ENCODE data around the gene NANP.
"Not testable (repeated sequence)": the region's sequence is repeated elsewhere in the genome, so short reads cannot be mapped to it uniquely, and the experiment has no call there.

Gene NANP

GRCh38 chr20:25644814-25645213 lies 21.0 kb upstream of the NANP start:
- DNase-seq (ENCODE audit: insufficient read length, low spot score), result no peak
- FAIRE-seq, result no peak
- no peak for TF ChIP-seq CTCF (IDR thresholded peaks at IDR 0.05; ENCODE audit: insufficient read depth, missing control alignments)

GRCh38 chr20:25643716-25644115 lies 19.9 kb upstream of the NANP start:
- FAIRE-seq (no peak), DNase-seq (ENCODE audit: insufficient read length, low spot score) (no peak)
- TF ChIP-seq CTCF (IDR thresholded peaks at IDR 0.05; ENCODE audit: insufficient read depth, missing control alignments), result no peak

- no peak for DNase-seq (ENCODE audit: insufficient read length, low spot score)
- FAIRE-seq, result no peak
- TF ChIP-seq CTCF (IDR thresholded peaks at IDR 0.05; ENCODE audit: insufficient read depth, missing control alignments), result no peak
These were observed 13.4 kb upstream of the NANP start for GRCh38 chr20:25637247-25637646.

GRCh38 chr20:25632940-25633790 lies 9.4 kb upstream of the NANP start:
- DNase-seq (ENCODE audit: insufficient read length, low spot score) (no peak), FAIRE-seq (no peak)
- no peak for TF ChIP-seq CTCF (IDR thresholded peaks at IDR 0.05; ENCODE audit: insufficient read depth, missing control alignments)

GRCh38 chr20:25630615-25631014 lies 6.8 kb upstream of the NANP start:
- DNase-seq (ENCODE audit: insufficient read length, low spot score); FAIRE-seq: not testable (repeated sequence)

GRCh38 chr20:25629816-25630499 lies 6.1 kb upstream of the NANP start:
- no peak for DNase-seq (ENCODE audit: insufficient read length, low spot score)
- TF ChIP-seq CTCF (IDR thresholded peaks at IDR 0.05; ENCODE audit: insufficient read depth, missing control alignments), result no peak
- no peak for FAIRE-seq

GRCh38 chr20:25626779-25627178 lies 3.0 kb upstream of the NANP start:
- FAIRE-seq (no peak), DNase-seq (ENCODE audit: insufficient read length, low spot score) (no peak)
- TF ChIP-seq CTCF (IDR thresholded peaks at IDR 0.05; ENCODE audit: insufficient read depth, missing control alignments), result no peak

All from D721Med (cell line).